GM23338 (cell line): ENCODE results near the gene VPS52. TPM values are rescaled to one million over a fixed set of nuclear protein-coding genes. Genes with fewer than 3 reads are reported as not detected.

Source experiments
- ATAC-seq: fragments of 200-7000 bp; cut with Tn5 transposase; 3 replicates; pipeline ENCODE4 v1.9.1; 2020
- DNase-seq: peaks from one replicate; pipeline ENCODE4 v3.0.0-alpha.2; 2015; ENCODE audit warnings: low spot score
- H2AFZ ChIP-seq: fragments of 200-600 bp; sonication (generic); 2 replicates; pipeline ENCODE4 v1.8.0; 2016; ENCODE audit warnings: antibody characterized with exemption, mild to moderate bottlenecking, moderate library complexity
- H3F3A ChIP-seq: fragments of 200-600 bp; sonication (generic); replicated peaks from 2 replicates; pipeline ENCODE4 v1.8.0; 2017; ENCODE audit warnings: antibody characterized with exemption, mixed run types, low read depth
- H3K27ac ChIP-seq: fragments of 200-600 bp; sonication (generic); 2 replicates; pipeline ENCODE4 v1.6.1; 2016; ENCODE audit warnings: low read depth
- H3K27me3 ChIP-seq: fragments of 200-600 bp; sonication (generic); 2 replicates; pipeline ENCODE4 v1.8.0; 2016; ENCODE audit warnings: mild to moderate bottlenecking, mixed run types, moderate library complexity; ENCODE audit not compliant: insufficient read depth
- H3K36me3 ChIP-seq: fragments of 200-600 bp; sonication (generic); 2 replicates; pipeline ENCODE4 v1.8.0; 2016; ENCODE audit warnings: mild to moderate bottlenecking; ENCODE audit not compliant: insufficient read depth
- H3K4me1 ChIP-seq: fragments of 200-600 bp; sonication (generic); 2 replicates; pipeline ENCODE4 v1.8.0; 2016; ENCODE audit warnings: mild to moderate bottlenecking, moderate library complexity; ENCODE audit not compliant: insufficient read depth
- H3K4me2 ChIP-seq: fragments of 200-600 bp; sonication (generic); 2 replicates; pipeline ENCODE4 v1.7.1; 2017; ENCODE audit warnings: mixed run types
- H3K4me3 ChIP-seq: fragments of 200-600 bp; sonication (generic); 2 replicates; pipeline ENCODE4 v1.6.1; 2016; ENCODE audit warnings: mixed run types
- H3K79me2 ChIP-seq: fragments of 200-600 bp; sonication (generic); replicated peaks from 2 replicates; pipeline ENCODE4 v1.8.0; 2017; ENCODE audit warnings: mild to moderate bottlenecking; ENCODE audit not compliant: insufficient read depth
- H3K9me2 ChIP-seq: fragments of 200-600 bp; sonication (generic); 2 replicates; pipeline ENCODE4 v1.8.0; 2017; ENCODE audit not compliant: insufficient read depth
- H4K20me1 ChIP-seq: fragments of 200-600 bp; sonication (generic); replicated peaks from 2 replicates; pipeline ENCODE4 v1.8.0; 2017; ENCODE audit warnings: mild to moderate bottlenecking; ENCODE audit not compliant: insufficient read depth
- H3K27ac Mint-ChIP-seq: 2 replicates; pipeline ENCODE4 v1.8.0; 2020; ENCODE audit warnings: inconsistent platforms, mild to moderate bottlenecking, moderate library complexity, mixed read lengths
- H3K27me3 Mint-ChIP-seq: 3 replicates; pipeline ENCODE4 v1.8.0; 2022; ENCODE audit warnings: low read depth, mild to moderate bottlenecking, moderate library complexity, mixed read lengths, inconsistent platforms; ENCODE audit not compliant: insufficient read depth, poor library complexity
- H3K36me3 Mint-ChIP-seq: 3 replicates; pipeline ENCODE4 v1.8.0; 2021; ENCODE audit warnings: low read depth, mild to moderate bottlenecking, inconsistent platforms, moderate library complexity, mixed read lengths
- H3K4me1 Mint-ChIP-seq: 3 replicates; pipeline ENCODE4 v1.8.0; 2020; ENCODE audit warnings: mild to moderate bottlenecking, inconsistent platforms, mixed read lengths
- H3K4me3 Mint-ChIP-seq: 3 replicates; pipeline ENCODE4 v1.8.0; 2021; ENCODE audit warnings: moderate library complexity, mild to moderate bottlenecking, inconsistent platforms, mixed read lengths
- H3K9me3 Mint-ChIP-seq: 3 replicates; pipeline ENCODE4 v1.8.0; 2020; ENCODE audit warnings: moderate library complexity, mild to moderate bottlenecking, inconsistent platforms, mixed read lengths
- CREB1 ChIP-seq: fragments of 250-450 bp; sonication (Bioruptor Pico); IDR thresholded peaks from 2 replicates; pipeline ENCODE4 v1.5.0; 2020; ENCODE audit warnings: low read depth, mild to moderate bottlenecking, moderate library complexity
- ZNF331 ChIP-seq: fragments of 250-450 bp; sonication (Bioruptor Pico); IDR thresholded peaks from 2 replicates; pipeline ENCODE4 v1.5.0; 2020; ENCODE audit warnings: low read depth, mild to moderate bottlenecking, moderate library complexity
- polyA plus RNA-seq: library from polyadenylated mRNA; unstranded; fragments of >200 nt; fragmentation: Nextera tagmentation; extraction: Ambion mirVana; gene quantifications from 2 replicates; pipeline ENCODE4 v1.2.1, GENCODE V29; 2016
- total RNA-seq: library from RNA; depleted of rRNA; stranded (reverse); fragments of >200 nt; shearing (Covaris generic); gene quantifications from 2 replicates; pipeline ENCODE4 v1.2.3, GENCODE V29; 2014
- TF ChIP-seq, protein P1 (sequence below): IDR thresholded peaks from one replicate; pipeline ENCODE4 v1.6.1; 2018; ENCODE audit warnings: antibody characterized with exemption; ENCODE audit not compliant: unreplicated experiment
- TF ChIP-seq, protein P2 (sequence below), 2 experiments: fragments of 200-600 bp in 1 of 2; sonication (generic) in 1 of 2; conservative IDR thresholded peaks; 2 replicates each; pipeline versions ENCODE4 v1.5.1 to v1.6.1; 2016 to 2017; ENCODE audit warnings: antibody characterized with exemption in 2 of 2, low read depth in 2 of 2, mild to moderate bottlenecking in 2 of 2, moderate library complexity in 1 of 2
- TF ChIP-seq, protein P3 (sequence below): fragments of 250-450 bp; sonication (Bioruptor Pico); IDR thresholded peaks from 2 replicates; pipeline ENCODE4 v1.5.0; 2020; ENCODE audit warnings: mild to moderate bottlenecking, moderate library complexity

Gene VPS52
- total and polyA plus RNA-seq, 2 experiments from 2014 or later, result 27.9 to 31.1 TPM

DNA sequence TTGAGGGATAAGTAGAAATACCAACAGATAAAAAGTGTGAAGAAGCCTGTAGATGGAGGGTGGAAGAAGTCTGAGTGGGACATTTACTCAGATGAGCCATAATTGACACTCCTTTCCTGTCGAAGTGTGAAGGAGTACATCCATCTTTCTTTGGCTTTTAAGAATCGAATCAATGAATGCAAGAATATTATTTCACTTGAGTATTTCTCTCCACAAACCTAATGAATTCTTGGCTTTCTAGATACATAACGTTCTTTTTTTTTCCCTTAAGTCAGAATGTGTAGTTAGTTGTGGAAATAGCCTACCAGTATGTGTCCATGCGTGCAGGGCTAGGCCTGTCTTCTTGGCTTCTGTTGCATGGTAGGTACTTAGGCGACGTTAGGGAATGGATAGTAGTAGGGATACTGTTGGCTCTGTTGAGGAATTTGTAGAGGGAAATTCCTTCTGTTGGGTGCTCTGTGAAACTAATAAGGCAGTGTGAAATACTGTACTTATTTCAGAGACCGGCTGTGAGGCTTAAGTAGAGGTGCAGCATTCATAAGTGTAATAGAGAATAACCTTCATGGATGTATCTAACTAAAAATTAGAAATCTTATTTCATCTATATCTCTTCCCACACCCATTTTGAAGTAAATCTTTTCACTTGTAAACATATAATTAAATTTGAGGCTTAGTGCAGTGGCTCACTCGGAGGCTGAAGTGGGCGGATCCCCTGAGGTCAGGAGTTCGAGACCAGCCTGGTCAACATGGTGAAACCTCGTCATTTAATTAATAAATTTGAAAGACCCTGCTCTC, 1.6 kb upstream of the VPS52 start (continued):
- TF ChIP-seq, protein P1, sequence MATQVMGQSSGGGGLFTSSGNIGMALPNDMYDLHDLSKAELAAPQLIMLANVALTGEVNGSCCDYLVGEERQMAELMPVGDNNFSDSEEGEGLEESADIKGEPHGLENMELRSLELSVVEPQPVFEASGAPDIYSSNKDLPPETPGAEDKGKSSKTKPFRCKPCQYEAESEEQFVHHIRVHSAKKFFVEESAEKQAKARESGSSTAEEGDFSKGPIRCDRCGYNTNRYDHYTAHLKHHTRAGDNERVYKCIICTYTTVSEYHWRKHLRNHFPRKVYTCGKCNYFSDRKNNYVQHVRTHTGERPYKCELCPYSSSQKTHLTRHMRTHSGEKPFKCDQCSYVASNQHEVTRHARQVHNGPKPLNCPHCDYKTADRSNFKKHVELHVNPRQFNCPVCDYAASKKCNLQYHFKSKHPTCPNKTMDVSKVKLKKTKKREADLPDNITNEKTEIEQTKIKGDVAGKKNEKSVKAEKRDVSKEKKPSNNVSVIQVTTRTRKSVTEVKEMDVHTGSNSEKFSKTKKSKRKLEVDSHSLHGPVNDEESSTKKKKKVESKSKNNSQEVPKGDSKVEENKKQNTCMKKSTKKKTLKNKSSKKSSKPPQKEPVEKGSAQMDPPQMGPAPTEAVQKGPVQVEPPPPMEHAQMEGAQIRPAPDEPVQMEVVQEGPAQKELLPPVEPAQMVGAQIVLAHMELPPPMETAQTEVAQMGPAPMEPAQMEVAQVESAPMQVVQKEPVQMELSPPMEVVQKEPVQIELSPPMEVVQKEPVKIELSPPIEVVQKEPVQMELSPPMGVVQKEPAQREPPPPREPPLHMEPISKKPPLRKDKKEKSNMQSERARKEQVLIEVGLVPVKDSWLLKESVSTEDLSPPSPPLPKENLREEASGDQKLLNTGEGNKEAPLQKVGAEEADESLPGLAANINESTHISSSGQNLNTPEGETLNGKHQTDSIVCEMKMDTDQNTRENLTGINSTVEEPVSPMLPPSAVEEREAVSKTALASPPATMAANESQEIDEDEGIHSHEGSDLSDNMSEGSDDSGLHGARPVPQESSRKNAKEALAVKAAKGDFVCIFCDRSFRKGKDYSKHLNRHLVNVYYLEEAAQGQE, result no peak

DNA sequence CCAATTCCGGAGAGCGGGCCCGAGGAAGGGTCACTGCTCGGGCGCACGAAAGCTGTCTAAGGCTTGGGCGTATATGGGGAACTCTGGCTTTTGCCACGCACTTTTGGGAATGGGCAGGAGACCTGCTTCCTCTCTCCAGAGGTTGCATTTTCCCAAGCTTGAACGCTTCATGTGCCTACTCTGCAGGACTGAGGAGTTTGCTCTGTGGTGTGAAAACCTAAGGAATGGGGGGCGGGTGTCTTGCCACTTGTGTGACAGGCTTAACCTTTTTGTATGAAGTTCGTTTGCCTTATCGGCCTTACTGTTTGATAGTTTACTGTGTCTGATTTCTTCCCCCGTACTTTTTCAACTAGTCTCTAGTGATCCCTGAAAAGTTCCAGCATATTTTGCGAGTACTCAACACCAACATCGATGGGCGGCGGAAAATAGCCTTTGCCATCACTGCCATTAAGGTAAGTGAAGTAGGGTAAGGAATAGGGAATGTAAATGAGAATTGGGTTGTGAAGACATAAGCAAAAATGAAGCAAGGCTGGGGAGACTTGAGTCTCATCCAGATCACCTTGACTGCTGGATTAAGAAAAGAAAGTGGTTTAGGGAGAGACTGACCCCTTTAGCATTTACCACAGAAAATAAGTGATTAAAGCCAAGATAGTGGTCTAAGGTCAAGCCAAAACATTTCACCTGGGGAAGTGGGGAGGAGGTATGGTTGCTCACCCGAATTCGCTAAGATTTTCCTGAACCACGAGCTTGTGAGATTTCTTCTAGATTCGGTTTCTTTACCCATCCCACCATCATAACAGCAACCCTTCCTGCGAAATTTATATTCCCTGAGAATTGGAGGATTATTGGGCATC, 826 bp upstream of the VPS52 start:
- DNase-seq (no peak), ATAC-seq (peak; percentile 7)
- H3K4me3 ChIP-seq, result peak overlapping the region; percentile 99
- Mint-ChIP-seq H3K4me3 (peak overlapping the region; percentile 97), H3K9me3 (peaks cover 6% of the 10 kb centered on the region; the same call in 1 of the 3 replicates), H3K36me3 (peaks cover 68% of the 10 kb centered on the region), H3K27me3 (peaks cover 29% of the 10 kb centered on the region), H3K4me1 (peaks cover 36% of the 10 kb centered on the region), H3K27ac (peak overlapping the region; percentile 100)
- H3K27ac ChIP-seq, result peak overlapping the region; percentile 96
- H3K79me2 ChIP-seq, result peaks cover 53% of the 10 kb centered on the region
- H3K27me3 ChIP-seq, result no peaks in the 10 kb centered on the region
- peaks cover 55% of the 10 kb centered on the region for H3F3A ChIP-seq
- H3K9me2 ChIP-seq, result no peaks in the 10 kb centered on the region
- peaks cover 36% of the 10 kb centered on the region for H4K20me1 ChIP-seq
- peak overlapping the region; percentile 100 for H3K4me2 ChIP-seq
- peaks cover 41% of the 10 kb centered on the region for H3K4me1 ChIP-seq
- H3K36me3 ChIP-seq, result peaks cover 54% of the 10 kb centered on the region
- H2AFZ ChIP-seq, result no peak overlapping the region
- TF ChIP-seq, protein P2, sequence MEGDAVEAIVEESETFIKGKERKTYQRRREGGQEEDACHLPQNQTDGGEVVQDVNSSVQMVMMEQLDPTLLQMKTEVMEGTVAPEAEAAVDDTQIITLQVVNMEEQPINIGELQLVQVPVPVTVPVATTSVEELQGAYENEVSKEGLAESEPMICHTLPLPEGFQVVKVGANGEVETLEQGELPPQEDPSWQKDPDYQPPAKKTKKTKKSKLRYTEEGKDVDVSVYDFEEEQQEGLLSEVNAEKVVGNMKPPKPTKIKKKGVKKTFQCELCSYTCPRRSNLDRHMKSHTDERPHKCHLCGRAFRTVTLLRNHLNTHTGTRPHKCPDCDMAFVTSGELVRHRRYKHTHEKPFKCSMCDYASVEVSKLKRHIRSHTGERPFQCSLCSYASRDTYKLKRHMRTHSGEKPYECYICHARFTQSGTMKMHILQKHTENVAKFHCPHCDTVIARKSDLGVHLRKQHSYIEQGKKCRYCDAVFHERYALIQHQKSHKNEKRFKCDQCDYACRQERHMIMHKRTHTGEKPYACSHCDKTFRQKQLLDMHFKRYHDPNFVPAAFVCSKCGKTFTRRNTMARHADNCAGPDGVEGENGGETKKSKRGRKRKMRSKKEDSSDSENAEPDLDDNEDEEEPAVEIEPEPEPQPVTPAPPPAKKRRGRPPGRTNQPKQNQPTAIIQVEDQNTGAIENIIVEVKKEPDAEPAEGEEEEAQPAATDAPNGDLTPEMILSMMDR (conservative IDR thresholded peaks at IDR 0.05; ENCODE audit: low read depth in 2 of 2), result no peak
- TF ChIP-seq, protein P3, sequence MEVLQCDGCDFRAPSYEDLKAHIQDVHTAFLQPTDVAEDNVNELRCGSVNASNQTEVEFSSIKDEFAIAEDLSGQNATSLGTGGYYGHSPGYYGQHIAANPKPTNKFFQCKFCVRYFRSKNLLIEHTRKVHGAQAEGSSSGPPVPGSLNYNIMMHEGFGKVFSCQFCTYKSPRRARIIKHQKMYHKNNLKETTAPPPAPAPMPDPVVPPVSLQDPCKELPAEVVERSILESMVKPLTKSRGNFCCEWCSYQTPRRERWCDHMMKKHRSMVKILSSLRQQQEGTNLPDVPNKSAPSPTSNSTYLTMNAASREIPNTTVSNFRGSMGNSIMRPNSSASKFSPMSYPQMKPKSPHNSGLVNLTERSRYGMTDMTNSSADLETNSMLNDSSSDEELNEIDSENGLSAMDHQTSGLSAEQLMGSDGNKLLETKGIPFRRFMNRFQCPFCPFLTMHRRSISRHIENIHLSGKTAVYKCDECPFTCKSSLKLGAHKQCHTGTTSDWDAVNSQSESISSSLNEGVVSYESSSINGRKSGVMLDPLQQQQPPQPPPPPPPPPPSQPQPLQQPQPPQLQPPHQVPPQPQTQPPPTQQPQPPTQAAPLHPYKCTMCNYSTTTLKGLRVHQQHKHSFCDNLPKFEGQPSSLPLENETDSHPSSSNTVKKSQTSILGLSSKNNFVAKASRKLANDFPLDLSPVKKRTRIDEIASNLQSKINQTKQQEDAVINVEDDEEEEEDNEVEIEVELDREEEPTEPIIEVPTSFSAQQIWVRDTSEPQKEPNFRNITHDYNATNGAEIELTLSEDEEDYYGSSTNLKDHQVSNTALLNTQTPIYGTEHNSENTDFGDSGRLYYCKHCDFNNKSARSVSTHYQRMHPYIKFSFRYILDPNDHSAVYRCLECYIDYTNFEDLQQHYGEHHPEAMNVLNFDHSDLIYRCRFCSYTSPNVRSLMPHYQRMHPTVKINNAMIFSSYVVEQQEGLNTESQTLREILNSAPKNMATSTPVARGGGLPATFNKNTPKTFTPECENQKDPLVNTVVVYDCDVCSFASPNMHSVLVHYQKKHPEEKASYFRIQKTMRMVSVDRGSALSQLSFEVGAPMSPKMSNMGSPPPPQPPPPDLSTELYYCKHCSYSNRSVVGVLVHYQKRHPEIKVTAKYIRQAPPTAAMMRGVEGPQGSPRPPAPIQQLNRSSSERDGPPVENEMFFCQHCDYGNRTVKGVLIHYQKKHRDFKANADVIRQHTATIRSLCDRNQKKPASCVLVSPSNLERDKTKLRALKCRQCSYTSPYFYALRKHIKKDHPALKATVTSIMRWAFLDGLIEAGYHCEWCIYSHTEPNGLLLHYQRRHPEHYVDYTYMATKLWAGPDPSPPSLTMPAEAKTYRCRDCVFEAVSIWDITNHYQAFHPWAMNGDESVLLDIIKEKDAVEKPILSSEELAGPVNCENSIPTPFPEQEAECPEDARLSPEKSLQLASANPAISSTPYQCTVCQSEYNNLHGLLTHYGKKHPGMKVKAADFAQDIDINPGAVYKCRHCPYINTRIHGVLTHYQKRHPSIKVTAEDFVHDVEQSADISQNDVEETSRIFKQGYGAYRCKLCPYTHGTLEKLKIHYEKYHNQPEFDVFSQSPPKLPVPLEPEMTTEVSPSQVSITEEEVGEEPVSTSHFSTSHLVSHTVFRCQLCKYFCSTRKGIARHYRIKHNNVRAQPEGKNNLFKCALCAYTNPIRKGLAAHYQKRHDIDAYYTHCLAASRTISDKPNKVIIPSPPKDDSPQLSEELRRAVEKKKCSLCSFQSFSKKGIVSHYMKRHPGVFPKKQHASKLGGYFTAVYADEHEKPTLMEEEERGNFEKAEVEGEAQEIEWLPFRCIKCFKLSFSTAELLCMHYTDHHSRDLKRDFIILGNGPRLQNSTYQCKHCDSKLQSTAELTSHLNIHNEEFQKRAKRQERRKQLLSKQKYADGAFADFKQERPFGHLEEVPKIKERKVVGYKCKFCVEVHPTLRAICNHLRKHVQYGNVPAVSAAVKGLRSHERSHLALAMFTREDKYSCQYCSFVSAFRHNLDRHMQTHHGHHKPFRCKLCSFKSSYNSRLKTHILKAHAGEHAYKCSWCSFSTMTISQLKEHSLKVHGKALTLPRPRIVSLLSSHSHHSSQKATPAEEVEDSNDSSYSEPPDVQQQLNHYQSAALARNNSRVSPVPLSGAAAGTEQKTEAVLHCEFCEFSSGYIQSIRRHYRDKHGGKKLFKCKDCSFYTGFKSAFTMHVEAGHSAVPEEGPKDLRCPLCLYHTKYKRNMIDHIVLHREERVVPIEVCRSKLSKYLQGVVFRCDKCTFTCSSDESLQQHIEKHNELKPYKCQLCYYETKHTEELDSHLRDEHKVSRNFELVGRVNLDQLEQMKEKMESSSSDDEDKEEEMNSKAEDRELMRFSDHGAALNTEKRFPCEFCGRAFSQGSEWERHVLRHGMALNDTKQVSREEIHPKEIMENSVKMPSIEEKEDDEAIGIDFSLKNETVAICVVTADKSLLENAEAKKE (CRISPR knock-in tag), result no peak
- TF ChIP-seq, protein P1, result no peak
- TF ChIP-seq ZNF331 (CRISPR knock-in tag) (no peak), CREB1 (CRISPR knock-in tag) (no peak)
